Epidermal melanocyte (primary cell): ENCODE measurements around the gene AKAP5.
"Not testable (repeated sequence)": the region's sequence is repeated elsewhere in the genome, so short reads cannot be mapped to it uniquely, and the experiment has no call there.

Experiments used
- DNase-seq: peaks from one replicate; pipeline ENCODE4 v3.0.0; 2011; ENCODE audit warnings: low spot score; ENCODE audit not compliant: insufficient read length

The AKAP5 gene

DNA sequence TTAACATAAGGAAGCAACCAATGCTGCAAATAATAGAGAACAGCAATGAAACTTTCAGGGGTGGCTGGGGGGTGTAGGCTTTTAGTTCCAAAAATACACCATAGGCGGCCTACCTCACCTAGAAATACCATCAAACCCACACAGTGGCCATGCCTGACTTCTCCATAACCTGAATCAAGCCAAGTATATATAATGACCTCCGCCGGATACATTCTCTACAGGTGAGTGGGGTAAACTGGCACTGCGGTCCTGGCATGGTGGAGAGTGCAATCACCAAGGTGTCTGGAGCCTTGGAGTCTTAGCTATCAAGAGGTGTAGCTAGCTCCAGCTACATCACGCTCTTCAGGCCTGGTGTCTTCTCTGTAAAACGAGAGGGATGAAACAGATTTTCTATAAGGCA lies 37.2 kb downstream of the AKAP5 start:
- no peak for DNase-seq

DNA sequence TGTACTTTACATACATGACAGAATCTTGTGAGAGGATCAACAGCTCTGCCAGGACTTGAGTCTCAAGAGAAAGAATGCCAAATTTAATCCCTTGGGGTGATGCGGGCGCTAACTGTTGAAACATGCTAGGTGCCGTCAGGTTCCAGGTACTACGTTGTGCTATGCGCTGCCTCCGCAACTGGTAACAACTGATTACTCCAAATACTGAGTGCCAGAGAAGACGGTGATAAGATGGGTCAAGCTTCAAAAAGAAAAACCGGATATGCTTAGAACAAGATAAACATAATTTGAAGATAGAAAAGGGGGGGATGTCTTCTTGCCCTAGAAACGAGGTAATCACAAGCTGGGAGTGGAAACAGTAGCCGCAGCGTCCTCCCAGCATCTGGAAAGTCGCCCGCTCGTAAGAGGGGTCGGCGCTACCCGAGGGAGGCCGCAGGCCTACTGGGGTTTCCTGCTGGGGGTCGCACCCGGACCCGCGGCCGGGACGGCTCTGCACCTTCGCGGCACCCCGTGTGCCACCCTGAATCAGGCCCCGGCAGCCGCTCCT lies 37.7 kb downstream of the AKAP5 start:
- DNase-seq, result no peak

DNA sequence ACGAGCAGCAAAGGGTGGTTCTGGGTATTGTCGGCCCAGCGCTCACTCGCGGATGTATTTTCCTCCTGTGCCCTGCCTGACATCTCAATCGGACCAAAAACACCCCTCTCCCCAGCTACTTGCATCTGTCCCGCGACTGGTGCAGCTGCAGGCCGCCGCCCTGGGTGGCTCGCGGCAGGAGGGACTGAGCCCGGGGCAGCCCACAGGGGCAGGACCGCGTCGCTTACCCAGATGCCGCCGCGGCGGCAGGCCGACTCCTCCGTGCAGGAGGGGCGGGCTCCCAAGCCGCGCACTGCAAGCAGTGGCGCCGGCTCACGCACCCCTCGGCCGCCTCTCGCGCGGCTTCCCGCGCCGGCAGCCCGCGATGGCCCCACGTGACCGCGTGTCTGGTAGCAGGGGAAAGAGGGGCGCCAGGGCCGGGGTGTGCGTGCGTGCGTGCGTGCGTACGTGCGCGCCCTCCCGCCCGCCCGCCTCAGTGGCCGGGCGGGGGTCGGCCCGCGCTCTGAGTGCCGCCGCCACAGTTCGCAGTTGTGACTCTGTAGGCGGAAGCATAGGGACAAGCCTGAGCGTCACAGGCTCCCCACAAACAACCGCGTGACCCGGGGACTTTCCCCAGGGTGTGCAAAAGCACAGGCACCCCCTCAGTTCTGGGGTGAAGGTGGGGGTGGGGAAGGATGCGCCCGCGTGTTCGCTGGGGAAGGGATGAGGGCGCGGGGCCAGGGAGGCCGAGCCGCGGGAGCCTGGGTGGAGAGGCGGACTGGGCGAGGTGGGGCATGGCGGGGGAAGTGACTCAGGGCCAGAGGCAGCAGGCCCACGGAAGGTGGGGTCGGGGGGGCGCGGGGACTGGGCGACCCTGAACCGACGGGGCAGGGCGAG lies 38.4 kb downstream of the AKAP5 start, which contains the start of gene ZBTB25:
ZBTB25 (minus strand) TSS at position 405 of the 876 bp plus-strand sequence. CDS start 13,305 bp downstream, outside the sequence.
- peak; percentile 49 for DNase-seq

DNA sequence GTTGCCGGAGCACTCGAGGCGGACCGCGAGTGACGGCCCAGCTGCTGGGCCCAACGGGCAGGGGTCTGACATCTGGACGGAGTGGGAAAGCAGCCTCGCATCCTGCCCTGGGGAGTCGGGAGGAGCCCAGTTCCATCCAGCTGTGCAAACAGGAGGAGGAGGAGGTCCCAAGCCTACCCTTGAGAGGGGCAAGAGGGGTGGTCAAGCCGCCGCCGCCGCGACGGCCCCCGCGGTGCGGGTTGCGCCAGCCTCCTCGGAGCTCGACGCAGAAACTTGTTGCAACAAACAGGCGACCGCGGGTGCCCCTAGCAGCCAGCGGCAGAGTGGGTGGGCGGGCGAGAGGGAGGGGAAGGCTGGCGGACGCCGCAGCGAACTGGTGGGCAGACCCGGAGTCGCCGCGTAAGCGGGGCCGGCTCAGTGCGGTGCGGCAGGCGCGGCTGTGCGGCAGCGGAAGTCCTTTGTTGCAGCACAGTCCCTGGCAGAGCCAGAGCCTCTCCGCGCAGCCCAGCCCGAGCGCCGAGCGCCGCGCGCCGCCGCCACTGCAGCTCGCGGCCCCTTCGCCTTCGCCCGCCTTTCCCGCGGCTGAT lies 39.1 kb downstream of the AKAP5 start, which contains the start of gene ZBTB1:
ZBTB1 (plus strand) TSS at position 461 of the 587 bp plus-strand sequence. CDS start 16,735 bp downstream, outside the sequence.
- peak; percentile 41 for DNase-seq

DNA sequence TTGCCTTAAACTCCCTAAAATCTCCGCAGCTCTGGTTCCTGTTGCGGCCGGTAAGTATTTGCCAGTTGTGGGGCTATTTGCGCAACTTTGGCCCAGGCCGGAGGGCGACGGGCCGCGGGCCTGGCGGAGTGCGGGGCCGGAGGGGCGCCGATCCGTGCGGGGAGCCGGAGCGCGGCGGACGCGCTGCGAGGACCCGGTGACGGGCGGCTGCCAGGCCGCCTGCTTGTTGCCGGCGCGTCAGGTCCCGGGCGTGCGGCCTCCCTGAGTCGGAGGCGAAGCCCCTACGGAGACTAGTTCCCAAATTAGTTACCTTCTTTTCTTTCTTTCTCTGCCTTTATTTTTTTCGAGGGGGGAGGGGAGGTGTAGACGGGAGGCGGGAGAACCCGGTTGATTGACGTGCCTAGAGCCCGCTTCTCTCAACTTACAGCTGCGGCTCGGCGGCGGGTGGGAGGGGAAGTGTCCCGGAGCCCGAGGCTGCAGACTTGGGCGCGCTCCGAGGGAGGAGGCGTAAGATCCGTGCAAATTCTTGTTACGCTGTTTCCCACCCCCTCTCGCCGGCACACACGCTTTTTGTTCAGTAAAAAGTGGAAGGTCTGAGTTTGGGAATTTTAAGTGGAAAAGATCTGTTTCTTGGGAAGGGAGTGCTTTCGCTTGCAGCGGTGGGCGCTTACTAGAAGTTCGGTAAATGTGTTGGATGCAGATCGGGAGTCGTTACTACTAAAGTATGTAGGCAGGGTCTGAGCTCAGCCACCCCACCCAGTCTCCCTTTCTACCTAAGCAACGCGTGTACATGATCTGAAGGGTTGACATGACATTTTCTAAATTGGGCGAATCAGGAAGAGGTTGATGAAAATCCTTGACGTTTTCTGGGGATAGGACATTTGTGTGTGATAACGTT lies 39.8 kb downstream of the AKAP5 start:
- peak; percentile 65 for DNase-seq

DNA sequence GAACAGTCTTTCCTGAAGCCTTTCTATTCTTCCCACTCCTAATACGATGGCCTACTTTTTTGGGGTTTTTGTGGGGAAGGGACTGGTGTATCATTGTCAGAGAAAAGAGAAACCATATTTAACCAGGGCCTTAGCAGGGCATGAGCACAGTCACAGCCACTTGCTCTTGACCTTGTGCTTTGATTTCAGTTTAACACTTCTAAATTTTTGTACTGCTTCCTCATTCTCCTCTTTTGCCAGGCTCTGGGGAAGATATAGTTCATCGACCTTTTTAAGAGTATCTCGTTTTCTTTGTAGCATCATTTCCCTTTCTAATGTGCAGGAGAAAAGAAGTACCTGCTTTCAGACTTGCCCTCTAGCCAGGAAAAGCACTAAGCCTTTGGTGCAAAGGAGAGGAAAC lies 41.4 kb downstream of the AKAP5 start:
- no peak for DNase-seq

DNA sequence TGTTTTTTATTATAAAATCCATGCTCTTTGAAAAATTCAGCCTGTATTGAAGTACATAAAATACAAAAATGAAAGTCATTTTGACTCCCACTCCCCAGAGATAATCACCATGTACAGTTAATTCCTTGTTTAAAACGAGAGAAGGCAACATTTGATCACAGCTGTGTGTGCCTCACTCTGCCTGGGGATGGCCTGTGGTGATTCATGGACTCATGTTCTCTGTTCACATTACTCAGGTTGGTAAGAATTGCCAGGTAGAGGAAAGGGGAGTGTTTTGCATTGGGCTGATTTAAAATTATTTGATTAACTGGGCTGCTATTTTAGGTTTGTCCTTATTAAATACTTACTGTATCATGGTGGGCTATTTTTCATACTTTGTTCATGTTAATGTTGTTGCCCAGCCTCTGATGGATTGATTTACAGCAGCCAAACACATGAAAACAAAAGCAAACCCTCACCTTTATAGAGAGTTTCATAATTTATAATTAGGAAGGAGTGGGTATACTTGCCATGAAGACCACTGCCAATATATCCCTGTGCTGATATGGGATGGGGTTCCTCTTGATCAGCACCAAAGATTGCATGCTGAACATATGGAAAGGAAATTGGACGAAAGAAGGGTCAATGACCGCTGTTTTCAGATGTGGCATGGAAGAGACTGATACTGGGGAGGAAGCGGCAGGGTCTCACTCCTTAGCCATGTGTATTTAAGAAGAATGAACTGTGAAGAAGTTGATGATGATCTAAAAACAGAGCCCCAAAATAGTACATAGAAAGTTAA lies 42.3 kb downstream of the AKAP5 start:
- DNase-seq, result no peak

DNA sequence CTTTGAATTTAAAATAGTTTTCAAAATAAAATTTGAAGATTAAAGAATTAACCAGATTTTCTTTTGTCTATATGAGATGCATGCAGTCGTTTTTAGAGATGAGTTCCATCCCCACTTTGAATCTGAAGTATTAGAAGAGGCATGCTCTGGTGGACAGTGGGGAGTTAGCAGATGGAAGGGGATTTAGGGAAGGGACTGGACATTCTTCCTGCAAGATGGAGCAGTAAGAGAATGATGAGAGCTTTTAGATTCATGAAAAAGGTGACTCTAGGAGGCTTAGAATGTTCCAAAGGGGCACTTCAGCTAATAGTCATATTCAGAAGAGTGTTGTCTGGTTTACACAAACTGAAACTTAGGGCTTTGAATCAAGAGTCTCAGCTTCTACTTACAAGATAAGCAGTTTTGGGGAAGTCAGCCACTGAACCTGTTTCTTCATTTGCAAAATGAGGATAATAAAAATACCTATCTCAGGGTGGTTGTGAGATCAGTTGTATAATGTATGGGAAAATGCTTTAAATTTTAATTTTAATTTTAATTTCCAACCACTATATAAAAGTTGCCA lies 43.0 kb downstream of the AKAP5 start:
- no peak for DNase-seq

DNA sequence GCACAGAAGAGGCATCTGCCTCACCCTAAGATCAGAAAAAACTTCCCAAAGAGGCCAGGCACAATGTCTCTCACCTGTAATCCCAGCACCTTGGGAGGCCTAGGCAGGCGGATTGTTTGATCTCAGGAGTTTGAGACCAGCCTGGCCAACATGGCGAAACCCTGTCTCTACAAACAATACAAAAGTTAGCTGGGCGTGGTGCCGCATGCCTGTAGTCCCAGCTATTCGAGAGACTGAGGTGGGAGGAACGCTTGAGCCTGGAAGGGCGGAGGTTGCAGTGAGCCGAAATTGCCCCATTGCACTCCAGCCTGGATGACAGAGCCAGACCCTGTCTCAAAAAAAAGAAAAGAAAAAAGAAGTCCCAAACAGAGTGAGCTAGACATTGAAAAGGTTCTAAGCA lies 43.7 kb downstream of the AKAP5 start:
- no peak for DNase-seq

DNA sequence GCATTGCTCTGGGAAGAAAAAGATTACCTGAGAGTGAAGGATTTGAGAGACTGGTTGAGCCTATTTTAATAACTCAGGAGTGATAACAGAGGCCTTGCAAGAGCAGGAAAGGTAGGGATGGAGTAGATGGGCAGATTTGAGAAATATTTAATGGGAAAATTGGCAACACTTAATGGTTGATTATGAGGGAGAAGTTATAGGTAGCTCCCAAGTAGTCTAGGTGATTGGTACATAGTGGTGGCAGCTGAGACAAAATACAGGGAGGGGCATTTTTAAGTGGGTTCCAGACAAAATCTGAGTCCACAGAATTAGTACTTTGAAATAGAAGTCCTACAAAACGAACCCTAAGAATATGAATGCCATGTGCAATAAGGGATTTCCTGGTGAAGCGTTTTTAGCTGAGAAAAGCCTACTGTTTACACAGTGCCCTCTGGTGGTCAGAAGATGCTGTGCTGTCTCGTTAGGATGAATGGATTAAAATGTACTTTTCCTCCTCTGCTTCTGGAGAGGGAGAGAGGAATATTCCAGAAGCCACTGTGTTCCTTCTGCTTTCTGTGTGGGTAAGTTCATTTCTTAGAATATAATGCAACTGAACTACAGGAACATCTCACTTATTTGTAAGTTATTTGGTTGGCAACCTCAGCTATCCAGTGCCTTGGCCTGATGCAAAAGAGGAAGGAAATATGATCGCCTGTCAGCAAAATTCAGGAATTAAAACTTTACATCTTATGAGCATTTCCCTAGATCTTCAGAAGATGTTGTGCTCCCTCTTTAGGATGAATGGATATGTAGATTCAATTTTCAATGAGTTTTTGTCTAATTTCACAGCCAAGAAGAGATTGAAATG lies 45.7 kb downstream of the AKAP5 start:
- peak; percentile 33 for DNase-seq

DNA sequence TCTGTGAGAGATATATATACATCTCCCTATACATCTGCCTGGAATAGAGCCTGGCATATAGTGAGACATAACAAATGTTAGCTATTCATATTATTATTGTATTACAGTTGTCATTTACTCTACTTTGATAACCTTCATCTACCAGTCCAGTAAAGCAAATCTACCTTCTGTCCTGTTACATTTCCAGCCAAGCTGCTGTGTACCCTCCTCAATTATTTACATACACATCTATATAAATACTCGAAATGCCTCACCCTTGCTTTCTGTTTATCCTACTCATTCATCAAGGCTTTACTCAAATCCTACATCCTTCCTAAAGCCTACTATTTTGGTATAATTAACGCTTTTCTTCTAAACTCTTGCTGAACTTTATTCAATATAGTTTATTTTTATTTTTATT lies 48.0 kb downstream of the AKAP5 start:
- no peak for DNase-seq

DNA sequence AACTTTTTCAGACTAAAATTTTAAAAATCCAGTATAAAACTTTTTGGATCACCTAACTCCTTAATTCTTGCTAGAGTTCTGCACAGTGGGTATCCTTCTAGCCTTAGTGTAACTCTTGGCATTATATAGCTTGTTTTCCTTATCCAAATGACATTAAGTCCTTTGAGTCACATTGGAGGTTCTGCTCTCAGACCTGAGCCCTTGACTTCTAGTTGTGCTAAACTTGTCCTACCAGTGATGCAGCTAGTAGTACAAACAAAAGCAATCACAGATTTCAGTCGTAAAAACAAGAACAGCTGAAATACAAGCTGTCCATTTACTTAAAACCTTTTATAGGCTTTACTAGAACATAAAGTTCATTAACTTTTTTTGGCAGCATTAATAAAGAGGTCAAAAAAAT lies 49.8 kb downstream of the AKAP5 start:
- no peak for DNase-seq

DNA sequence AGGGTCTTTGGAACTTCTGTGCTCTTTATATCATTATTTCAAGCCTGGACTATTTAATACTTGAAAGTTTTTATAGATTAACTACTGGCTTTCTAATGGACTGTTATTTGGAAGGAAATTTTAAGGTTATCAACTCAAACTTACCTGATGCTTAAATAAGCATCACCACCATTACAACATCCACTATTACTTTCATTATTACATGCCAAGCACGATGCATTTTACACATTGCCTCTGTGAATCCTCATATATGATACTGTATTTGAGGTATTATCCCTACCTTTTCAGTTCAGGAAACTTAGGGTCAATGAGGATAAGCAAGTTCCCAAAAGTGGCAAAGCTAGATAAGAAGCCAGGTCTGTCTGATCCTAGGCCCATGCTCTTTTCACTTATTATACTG lies 51.7 kb downstream of the AKAP5 start:
- DNase-seq, result no peak

DNA sequence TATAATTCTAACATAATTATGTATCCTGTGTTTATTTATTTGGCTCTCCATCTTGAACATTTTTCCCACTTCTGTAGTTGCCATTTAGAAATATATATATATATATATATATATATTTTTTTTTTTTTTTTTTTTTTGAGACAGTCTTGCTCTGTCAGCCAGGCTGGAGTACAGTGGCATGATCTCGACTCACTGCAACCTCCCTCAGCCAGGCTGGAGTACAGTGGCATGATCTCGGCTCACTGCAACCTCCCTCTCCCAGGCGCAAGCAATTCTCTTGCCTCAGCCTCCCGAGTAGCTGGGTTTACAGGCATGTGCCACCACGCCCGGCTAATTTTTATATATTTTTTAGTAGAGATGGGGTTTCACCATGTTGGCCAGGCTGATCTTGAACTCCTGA lies 52.4 kb downstream of the AKAP5 start:
- not testable (repeated sequence) for DNase-seq

DNA sequence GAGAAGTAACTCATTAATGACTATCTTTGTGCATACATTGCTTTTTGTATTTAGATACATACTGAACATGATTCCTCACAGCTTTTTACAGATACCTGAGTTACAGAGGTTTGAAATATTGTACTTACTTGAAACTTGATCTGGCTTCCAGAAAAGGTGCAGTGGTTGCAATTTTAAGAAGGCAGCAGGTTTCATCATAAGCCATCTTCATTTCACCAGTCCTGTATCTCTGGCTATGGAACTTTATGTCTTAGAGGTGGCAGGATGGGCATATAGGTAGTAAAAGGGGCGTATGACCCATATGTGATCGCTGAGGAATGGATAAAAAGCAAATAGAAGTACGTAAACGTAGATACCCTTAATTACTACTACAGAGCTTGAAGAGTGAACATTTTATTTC lies 52.9 kb downstream of the AKAP5 start:
- no peak for DNase-seq

DNA sequence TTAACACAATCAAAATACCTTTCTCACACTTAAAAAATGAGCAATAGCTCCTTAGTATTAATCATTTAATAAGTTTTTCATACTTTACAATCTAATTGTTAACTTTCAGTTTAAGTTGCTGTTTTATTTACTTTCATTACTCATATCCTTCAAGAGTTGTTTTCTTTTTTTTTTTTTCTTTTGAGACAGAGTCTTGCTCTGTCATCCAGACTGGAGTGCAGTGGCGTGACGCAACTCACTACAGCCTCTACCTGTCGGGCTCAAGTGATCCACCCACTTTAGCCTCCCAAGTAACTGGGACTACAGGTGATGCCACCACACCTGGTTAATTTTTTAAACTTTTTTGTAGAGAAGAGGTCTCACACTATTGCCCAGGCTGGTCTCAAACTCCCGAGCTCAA lies 55.4 kb downstream of the AKAP5 start:
- DNase-seq, result no peak

DNA sequence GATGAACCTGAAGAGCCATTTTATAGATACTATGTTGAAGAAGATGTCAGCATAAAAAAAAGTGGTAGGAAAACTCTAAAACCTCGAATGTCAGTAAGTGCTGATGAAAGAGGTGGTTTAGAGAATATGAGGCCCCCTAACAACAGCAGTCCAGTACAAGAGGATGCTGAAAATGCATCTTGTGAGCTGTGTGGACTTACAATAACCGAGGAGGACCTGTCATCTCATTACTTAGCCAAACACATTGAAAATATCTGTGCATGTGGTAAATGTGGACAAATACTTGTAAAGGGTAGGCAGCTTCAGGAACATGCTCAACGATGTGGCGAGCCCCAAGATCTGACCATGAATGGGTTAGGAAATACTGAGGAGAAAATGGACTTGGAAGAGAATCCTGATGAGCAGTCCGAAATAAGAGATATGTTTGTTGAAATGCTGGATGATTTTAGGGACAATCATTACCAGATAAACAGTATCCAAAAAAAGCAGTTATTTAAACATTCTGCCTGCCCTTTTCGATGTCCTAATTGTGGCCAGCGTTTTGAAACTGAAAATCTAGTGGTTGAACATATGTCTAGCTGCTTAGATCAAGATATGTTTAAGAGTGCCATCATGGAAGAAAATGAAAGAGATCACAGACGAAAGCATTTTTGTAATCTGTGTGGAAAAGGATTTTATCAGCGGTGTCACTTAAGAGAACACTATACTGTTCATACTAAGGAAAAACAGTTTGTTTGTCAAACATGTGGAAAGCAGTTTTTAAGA lies 57.5 kb downstream of the AKAP5 start:
- DNase-seq, result no peak
